WTC11 (cell line): ENCODE data around the gene ZBTB24. TPM values are rescaled to one million over a fixed set of nuclear protein-coding genes. Genes with fewer than 3 reads are reported as not detected.

ENCODE experiments used
- ATAC-seq: fragments of 200-7000 bp; cut with Tn5 transposase; 2 replicates; pipeline ENCODE4 v1.10.0; 2021; ENCODE audit warnings: mild to moderate bottlenecking, moderate library complexity
- CTCF ChIA-PET: fragments of 300-600 bp; sonication (Branson Sonifier 250); formaldehyde crosslinking; loops from one replicate; lab custom pipeline; 2021; ENCODE audit warnings: antibody characterized with exemption; lab: Charles Lee
- POLR2A ChIA-PET: fragments of 350-600 bp; sonication (Branson Sonifier 250); formaldehyde crosslinking; loops from one replicate; lab custom pipeline; 2021; ENCODE audit warnings: antibody characterized with exemption; lab: Charles Lee
- DNase-seq: peaks from one replicate; pipeline ENCODE4 v3.0.0; 2021; ENCODE audit warnings: low spot score
- H3K27ac Mint-ChIP-seq: 2 replicates; pipeline ENCODE4 v1.8.0; 2021; ENCODE audit warnings: mixed read lengths
- H3K27me3 Mint-ChIP-seq: 2 replicates; pipeline ENCODE4 v1.8.0; 2021; ENCODE audit warnings: low read depth, mild to moderate bottlenecking, moderate library complexity, mixed read lengths
- H3K36me3 Mint-ChIP-seq: 2 replicates; pipeline ENCODE4 v1.8.0; 2021; ENCODE audit warnings: mixed read lengths
- H3K4me1 Mint-ChIP-seq: 2 replicates; pipeline ENCODE4 v1.8.0; 2022; ENCODE audit warnings: mixed read lengths
- H3K4me3 Mint-ChIP-seq: 2 replicates; pipeline ENCODE4 v1.8.0; 2021; ENCODE audit warnings: mild to moderate bottlenecking, moderate library complexity, mixed read lengths
- H3K9me3 Mint-ChIP-seq: 2 replicates; pipeline ENCODE4 v1.8.0; 2021; ENCODE audit warnings: mixed read lengths
- AR ChIP-seq: fragments of 250-450 bp; sonication (Bioruptor Pico); IDR thresholded peaks from 2 replicates; pipeline ENCODE4 v1.9.0; 2021; ENCODE audit warnings: mild to moderate bottlenecking
- CTCF ChIP-seq: fragments of 200-600 bp; IDR thresholded peaks from 2 replicates; pipeline ENCODE4 v1.8.0; 2022; ENCODE audit warnings: antibody characterized with exemption
- FOXJ3 ChIP-seq: sonication (generic); formaldehyde crosslinking; IDR thresholded peaks from 2 replicates; pipeline ENCODE4 v1.9.0; 2021; ENCODE audit warnings: missing genetic modification reagents, mild to moderate bottlenecking, borderline replicate concordance
- GABPB1 ChIP-seq: sonication (generic); formaldehyde crosslinking; IDR thresholded peaks from 2 replicates; pipeline ENCODE4 v1.8.1; 2023; ENCODE audit warnings: mild to moderate bottlenecking, missing genetic modification reagents
- GTF2I ChIP-seq: fragments of 250-450 bp; sonication (Bioruptor Pico); conservative IDR thresholded peaks from 2 replicates; pipeline ENCODE4 v1.4.0; 2021; ENCODE audit warnings: mild to moderate bottlenecking
- KAT7 ChIP-seq: sonication (generic); formaldehyde crosslinking; IDR thresholded peaks from 2 replicates; pipeline ENCODE4 v1.8.1; 2023; ENCODE audit warnings: missing genetic modification reagents, mild to moderate bottlenecking, borderline replicate concordance
- RELA ChIP-seq: sonication (generic); formaldehyde crosslinking; IDR thresholded peaks from 2 replicates; pipeline ENCODE4 v1.8.1; 2022; ENCODE audit warnings: missing genetic modification reagents, mild to moderate bottlenecking, borderline replicate concordance
- SOX15 ChIP-seq: fragments of 250-450 bp; sonication (Bioruptor Pico); IDR thresholded peaks from 2 replicates; pipeline ENCODE4 v1.9.0; 2021; ENCODE audit warnings: mild to moderate bottlenecking
- TCF7 ChIP-seq: sonication (generic); formaldehyde crosslinking; IDR thresholded peaks from 2 replicates; pipeline ENCODE4 v1.8.0; 2022; ENCODE audit warnings: mild to moderate bottlenecking, low read depth, missing genetic modification reagents, moderate library complexity
- ZNF138 ChIP-seq: sonication (generic); formaldehyde crosslinking; conservative IDR thresholded peaks from 2 replicates; pipeline ENCODE4 v1.8.1; 2022; ENCODE audit warnings: mild to moderate bottlenecking, moderate library complexity, missing genetic modification reagents
- ZNF263 ChIP-seq: sonication (generic); formaldehyde crosslinking; IDR thresholded peaks from 2 replicates; pipeline ENCODE4 v1.8.1; 2022; ENCODE audit warnings: low read depth, mild to moderate bottlenecking, moderate library complexity, missing genetic modification reagents
- ZNF532 ChIP-seq: fragments of 250-450 bp; sonication (Bioruptor Pico); IDR thresholded peaks from 2 replicates; pipeline ENCODE4 v1.9.0; 2021; ENCODE audit warnings: mild to moderate bottlenecking, borderline replicate concordance
- total RNA-seq: library from RNA; stranded (reverse); gene quantifications from 3 replicates; pipeline ENCODE4 v1.2.3, GENCODE V29; 2021
- TF ChIP-seq, protein P1 (sequence below): sonication (generic); formaldehyde crosslinking; IDR thresholded peaks from 2 replicates; pipeline ENCODE4 v1.8.0; 2022; ENCODE audit warnings: missing genetic modification reagents

The ZBTB24 gene
- total RNA-seq, 1 experiment from 2014 or later, result 14.7 TPM

DNA sequence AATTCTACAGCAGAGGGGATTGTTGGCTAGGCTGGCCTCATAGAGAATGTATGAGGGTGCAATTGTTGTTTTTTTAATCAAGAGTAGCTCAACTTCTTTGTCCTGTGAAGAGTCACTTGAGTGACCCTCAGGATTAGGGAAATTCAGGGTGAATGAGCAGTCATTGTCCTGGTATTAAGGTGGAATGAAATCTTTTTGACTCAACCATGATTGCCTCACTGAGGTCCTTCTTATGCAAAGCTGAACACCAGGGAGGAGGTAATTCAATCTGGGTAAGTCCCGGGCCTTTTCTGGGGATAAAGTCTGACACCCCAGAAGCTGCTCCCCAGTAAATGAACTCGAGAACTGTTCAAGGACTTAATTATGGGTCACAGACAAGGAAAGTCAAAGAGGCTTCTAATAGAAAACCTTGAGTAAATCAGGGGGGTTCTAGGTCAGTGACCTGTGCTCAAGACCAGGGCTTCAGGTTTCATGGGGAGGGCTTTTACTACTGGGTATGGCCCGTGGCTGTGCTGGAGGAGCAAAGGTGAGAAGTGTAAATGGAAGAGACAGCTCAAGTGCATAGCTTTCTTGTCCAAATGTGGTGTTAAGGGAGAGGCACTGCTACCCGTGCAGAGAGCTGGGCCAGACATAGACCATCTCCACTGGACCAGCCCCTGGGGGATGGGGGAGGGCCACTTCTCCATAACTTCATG lies 25.3 kb upstream of the ZBTB24 start (continued):
- TF ChIP-seq AR (CRISPR knock-in tag), result 0 out of 2 replicates have a peak, but pooled peaks have one; percentile 61
- TF ChIP-seq GABPB1 (CRISPR knock-in tag), result no peak
- TF ChIP-seq TCF7 (CRISPR knock-in tag), result no peak
- TF ChIP-seq ZNF138 (CRISPR knock-in tag), result no peak

DNA sequence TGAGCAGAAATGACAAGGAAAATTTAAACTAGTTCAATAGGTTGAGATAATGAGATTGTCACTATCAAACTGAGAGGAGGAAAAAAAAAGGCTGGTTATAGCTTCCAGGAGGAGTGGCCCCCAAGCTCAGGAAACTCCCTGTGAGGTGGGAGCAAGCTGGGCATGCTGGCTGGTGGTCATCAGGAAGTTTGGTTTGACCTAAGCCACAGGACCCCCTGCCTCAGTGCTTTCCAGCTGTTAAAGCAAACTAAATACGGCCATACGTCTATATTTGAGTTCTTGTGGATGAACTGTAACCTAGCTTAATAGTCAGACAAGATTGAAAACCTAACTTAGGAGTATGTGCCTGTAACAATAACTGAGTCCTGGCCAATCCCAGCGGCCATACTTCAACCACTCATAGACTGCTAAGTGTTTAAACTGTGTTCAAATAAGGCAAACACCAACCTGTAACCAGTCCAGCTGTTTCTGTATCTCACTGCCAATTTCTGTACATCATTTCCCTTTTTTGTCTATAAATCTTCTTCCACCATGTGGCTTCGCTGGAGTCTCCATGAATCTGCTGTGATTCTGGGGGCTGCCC lies 24.6 kb upstream of the ZBTB24 start:
- DNase-seq, result no peak
- ChIA-PET POLR2A (no interaction called here), CTCF (interaction anchor here (1.3 to 1.7 kb wide), 4 partner anchors 16 to 532 kb away, joined by 3 to 6 read pairs (median 4); no protein-coding TSS in a partner anchor)
- no peak overlapping the region; the same call in 1 of the 2 replicates for H3K4me3 Mint-ChIP-seq
- no peak for ATAC-seq
- TF ChIP-seq TCF7 (CRISPR knock-in tag) (no peak), CTCF (no peak)
- no peaks in the 10 kb centered on the region; the same call in 1 of the 2 replicates for H3K27me3 Mint-ChIP-seq
- H3K9me3 Mint-ChIP-seq, result peaks cover 35% of the 10 kb centered on the region
- peaks cover 31% of the 10 kb centered on the region for H3K36me3 Mint-ChIP-seq
- peak overlapping the region; percentile 89; the same call in 1 of the 2 replicates for H3K27ac Mint-ChIP-seq
- H3K4me1 Mint-ChIP-seq, result peaks cover 44% of the 10 kb centered on the region

DNA sequence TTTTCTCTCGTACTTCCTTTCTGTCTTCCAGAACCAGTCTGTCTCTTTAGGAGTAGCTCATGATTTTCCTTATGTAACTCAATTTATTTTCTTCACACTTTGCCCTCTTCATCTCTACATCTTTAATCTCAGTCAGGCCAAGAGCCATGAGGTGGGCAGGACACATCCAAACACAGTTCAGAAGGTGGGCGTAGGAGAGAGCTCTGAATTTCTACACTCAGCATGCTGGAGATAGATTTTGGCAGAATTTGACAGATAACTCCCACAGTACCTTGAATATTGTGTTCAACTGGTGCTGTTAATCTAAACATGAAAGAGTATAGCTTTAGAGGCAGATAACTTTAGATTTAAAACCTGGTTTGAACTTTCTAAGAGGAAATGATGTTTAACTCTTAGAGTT lies 23.8 kb upstream of the ZBTB24 start:
- POLR2A ChIA-PET, result no interaction called here
- no peak for DNase-seq
- Mint-ChIP-seq H3K9me3 (peaks cover 27% of the 10 kb centered on the region), H3K27me3 (no peaks in the 10 kb centered on the region; the same call in 1 of the 2 replicates), H3K27ac (no peak overlapping the region), H3K4me3 (no peak overlapping the region), H3K4me1 (peaks cover 39% of the 10 kb centered on the region), H3K36me3 (peaks cover 27% of the 10 kb centered on the region)
- CTCF ChIA-PET, result interaction anchor here (1.3 kb wide), 1 partner anchor 15 kb away, joined by 3 read pairs; no protein-coding TSS in a partner anchor
- ATAC-seq, result no peak
- TF ChIP-seq ZNF532, result no peak
- no peak for TF ChIP-seq KAT7
- TF ChIP-seq GTF2I (CRISPR knock-in tag), result no peak
- TF ChIP-seq ZNF263, result no peak
- no peak for TF ChIP-seq FOXJ3 (CRISPR knock-in tag)
- TF ChIP-seq, protein P1, sequence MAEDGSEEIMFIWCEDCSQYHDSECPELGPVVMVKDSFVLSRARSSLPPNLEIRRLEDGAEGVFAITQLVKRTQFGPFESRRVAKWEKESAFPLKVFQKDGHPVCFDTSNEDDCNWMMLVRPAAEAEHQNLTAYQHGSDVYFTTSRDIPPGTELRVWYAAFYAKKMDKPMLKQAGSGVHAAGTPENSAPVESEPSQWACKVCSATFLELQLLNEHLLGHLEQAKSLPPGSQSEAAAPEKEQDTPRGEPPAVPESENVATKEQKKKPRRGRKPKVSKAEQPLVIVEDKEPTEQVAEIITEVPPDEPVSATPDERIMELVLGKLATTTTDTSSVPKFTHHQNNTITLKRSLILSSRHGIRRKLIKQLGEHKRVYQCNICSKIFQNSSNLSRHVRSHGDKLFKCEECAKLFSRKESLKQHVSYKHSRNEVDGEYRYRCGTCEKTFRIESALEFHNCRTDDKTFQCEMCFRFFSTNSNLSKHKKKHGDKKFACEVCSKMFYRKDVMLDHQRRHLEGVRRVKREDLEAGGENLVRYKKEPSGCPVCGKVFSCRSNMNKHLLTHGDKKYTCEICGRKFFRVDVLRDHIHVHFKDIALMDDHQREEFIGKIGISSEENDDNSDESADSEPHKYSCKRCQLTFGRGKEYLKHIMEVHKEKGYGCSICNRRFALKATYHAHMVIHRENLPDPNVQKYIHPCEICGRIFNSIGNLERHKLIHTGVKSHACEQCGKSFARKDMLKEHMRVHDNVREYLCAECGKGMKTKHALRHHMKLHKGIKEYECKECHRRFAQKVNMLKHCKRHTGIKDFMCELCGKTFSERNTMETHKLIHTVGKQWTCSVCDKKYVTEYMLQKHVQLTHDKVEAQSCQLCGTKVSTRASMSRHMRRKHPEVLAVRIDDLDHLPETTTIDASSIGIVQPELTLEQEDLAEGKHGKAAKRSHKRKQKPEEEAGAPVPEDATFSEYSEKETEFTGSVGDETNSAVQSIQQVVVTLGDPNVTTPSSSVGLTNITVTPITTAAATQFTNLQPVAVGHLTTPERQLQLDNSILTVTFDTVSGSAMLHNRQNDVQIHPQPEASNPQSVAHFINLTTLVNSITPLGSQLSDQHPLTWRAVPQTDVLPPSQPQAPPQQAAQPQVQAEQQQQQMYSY (CRISPR knock-in tag), result no peak
- no peak for TF ChIP-seq RELA (CRISPR knock-in tag)
- TF ChIP-seq CTCF, result no peak
- no peak for TF ChIP-seq SOX15 (CRISPR knock-in tag)
